ENCODE measurements around the gene CCDC159.
A peak's percentile ranks its signal among the peaks of the same experiment; 100 is the strongest.
"Not testable (repeated sequence)": the region's sequence is repeated elsewhere in the genome, so short reads cannot be mapped to it uniquely, and the experiment has no call there.

CCDC159 gene

GRCh38 chr19:11346104-11346940, at the start of gene CCDC159, which contains the start of gene TMEM205:
TSS of gene CCDC159 (plus strand) at chr19:11346519. CDS start at chr19:11346607, 88 bp downstream.
TSS of gene TMEM205 (minus strand) at chr19:11346268. CDS start at chr19:11345619, 649 bp downstream.
- DNase-seq, result peak; percentile 99

- no peak for DNase-seq
These were observed 46.1 kb upstream of the CCDC159 start for GRCh38 chr19:11299946-11300810.

GRCh38 chr19:11300811-11301120, 45.6 kb upstream of the CCDC159 start:
- no peak for DNase-seq

DNA sequence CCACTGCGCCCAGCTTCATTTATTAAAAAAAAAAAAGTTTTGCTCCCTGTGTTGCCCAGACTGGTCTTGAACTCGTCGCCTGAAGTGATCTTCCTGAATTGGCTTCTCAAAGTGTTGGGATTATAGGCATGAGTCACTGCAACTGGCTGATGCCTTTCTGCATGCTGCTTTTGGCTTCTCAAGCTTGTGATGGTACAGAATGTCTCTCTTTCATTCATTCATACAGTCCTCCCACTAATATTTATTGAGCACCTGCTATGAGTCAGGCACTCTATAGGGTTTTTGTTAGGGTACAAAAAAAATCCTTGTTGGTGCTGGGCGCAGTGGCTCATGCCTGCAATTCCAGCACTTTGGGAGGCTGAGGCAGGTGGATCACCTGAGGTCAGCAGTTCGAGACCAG, 41.4 kb upstream of the CCDC159 start:
- no peak for DNase-seq

- DNase-seq, result no peak
These were observed 40.0 kb upstream of the CCDC159 start for GRCh38 chr19:11306337-11306736.

- DNase-seq, result not testable (repeated sequence)
These were observed 25.9 kb upstream of the CCDC159 start for GRCh38 chr19:11320278-11320995.

- no peak for DNase-seq
These were observed 24.9 kb upstream of the CCDC159 start for GRCh38 chr19:11321191-11322126.

- DNase-seq, result no peak
These were observed 23.9 kb upstream of the CCDC159 start for GRCh38 chr19:11322269-11323024.

GRCh38 chr19:11323601-11324078, 22.7 kb upstream of the CCDC159 start:
- DNase-seq, result no peak

DNA sequence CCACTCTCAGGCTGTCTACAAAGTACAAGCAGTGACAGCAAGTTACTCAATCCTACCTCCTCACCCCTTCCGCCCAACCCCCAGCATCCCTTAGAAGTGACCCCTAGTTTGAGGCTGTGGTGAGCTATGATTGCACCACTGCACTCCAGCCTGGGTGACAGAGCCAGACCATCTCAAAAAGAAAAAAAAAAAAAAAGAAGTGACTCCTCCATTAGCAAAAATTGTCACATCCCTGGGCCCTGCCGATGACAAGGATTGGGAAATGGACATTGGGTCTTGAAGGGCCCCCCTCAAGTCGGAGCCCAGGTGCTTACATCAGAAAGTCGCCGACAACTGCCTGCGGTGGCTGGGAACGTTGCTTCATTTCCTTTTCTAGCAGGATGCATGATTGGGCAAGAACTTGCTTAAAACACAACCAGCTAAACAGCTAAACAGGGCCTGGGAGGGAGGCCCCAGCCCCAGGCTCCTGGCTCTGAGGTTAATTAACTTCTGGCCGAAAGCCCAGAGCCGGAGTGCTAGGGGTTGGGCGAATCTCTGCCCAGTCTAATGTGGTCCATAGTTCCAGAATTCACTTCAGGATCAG, 22.1 kb upstream of the CCDC159 start:
- DNase-seq, result peak; percentile 37

- DNase-seq, result no peak
These were observed 21.4 kb upstream of the CCDC159 start for GRCh38 chr19:11324748-11325389.

- DNase-seq, result no peak
These were observed 20.8 kb upstream of the CCDC159 start for GRCh38 chr19:11325544-11325943.

GRCh38 chr19:11330127-11330526, 16.2 kb upstream of the CCDC159 start:
- no peak for DNase-seq

DNA sequence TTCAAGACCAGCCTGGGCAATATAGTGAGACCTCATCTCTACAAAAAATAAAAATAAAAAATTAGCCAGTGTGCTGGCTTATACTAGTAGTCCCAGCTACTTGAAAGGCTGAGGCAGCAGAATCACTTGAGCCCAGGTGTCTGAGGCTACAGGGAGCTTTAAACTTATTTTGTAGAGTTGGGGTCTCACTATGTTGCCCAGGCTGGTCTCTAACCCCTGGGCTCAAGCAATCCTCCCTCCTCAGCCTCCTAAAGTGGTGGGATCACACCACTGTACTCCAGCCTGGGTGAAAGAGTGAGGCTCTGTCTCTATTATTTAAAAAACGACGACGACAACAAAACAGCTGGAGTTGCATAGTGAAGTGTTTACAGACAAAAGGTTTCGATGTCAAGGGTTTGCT, 14.8 kb upstream of the CCDC159 start:
- no peak for DNase-seq

- DNase-seq, result no peak
These were observed 13.5 kb upstream of the CCDC159 start for GRCh38 chr19:11332822-11333221.

DNA sequence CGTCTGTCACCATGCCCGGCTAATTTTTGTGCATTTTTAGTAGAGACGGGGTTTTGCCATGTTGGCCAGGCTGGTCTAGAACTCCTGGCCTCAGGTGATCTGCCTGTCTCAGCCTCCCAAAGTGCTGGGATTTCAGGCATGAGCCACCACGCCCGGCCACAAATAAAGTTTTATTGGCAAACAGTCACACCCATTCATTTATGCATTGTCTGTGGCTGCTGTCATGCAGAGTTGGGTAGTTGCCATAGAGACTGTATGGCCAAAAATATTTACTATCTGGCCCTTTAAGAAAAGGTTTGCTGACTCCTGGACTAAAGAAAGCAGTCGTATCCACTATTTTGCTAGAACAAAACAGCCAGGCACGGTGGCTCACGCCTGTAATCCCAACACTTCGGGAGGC, 12.5 kb upstream of the CCDC159 start:
- not testable (repeated sequence) for DNase-seq

- no peak for DNase-seq
These were observed 10.7 kb upstream of the CCDC159 start for GRCh38 chr19:11335449-11336146.

- no peak for DNase-seq
These were observed 9.2 kb upstream of the CCDC159 start for GRCh38 chr19:11337080-11337479.

DNA sequence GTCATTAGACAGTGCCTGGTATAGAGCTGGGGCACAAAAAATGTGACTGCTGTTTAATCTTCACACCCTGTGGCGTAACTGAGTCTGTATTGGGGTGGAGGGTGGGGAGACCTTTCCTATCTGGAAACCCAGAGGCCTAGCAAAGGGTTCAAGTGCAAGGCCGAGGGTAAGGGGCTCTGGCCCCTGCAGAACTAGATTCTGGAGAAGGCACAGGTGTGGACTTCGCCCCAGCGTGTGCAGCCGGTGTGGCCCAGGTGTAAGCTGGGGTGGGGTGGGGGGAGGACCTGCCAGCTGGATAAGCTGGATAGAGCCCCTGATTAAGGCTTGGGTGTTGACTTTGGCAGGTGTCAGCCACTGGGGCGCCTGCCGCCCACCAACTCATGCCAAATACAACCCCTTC, 8.2 kb upstream of the CCDC159 start:
- DNase-seq, result no peak
